Breast epithelium (tissue), 3 donors: ENCODE measurements around the gene UTP15.

Experiments
- POLR2A ChIP-seq: fragments of 450-650 bp; IDR thresholded peaks from one replicate; pipeline ENCODE4 v1.6.1; 2016; ENCODE audit warnings: antibody characterized with exemption, mild to moderate bottlenecking, moderate library complexity
- TF ChIP-seq, protein P1 (sequence below), 3 donors: fragments of 450-650 bp; IDR thresholded peaks; one replicate each; pipeline ENCODE4 v1.5.1; 2016 to 2017; ENCODE audit warnings: antibody characterized with exemption in 3 of 3, mild to moderate bottlenecking in 3 of 3, moderate library complexity in 3 of 3

DNA sequence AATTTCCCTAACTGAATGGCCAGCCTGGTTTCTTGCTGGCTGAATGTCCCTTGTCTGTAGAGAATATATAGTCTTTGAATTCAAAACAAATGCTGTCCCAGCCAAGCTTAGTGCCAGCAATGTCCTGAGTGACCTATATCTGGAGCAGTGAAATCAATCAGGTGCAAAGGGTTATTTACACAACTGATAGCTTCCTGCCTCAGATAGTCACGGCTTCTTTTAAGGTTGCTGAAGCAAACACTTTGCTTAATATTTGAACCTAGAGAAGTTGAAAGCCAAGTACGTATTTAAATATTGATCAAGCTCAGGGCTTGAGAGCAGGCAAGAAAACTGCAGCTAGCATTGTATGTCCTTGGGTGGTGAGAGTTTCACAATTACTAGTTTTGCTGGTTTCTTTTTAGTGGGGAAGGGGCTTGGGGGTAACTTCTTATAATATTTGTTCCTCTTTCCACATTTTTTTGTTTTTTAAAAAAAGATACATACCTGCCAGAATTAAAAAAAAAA lies 58.4 kb downstream of the UTP15 start:
- TF ChIP-seq, protein P1, sequence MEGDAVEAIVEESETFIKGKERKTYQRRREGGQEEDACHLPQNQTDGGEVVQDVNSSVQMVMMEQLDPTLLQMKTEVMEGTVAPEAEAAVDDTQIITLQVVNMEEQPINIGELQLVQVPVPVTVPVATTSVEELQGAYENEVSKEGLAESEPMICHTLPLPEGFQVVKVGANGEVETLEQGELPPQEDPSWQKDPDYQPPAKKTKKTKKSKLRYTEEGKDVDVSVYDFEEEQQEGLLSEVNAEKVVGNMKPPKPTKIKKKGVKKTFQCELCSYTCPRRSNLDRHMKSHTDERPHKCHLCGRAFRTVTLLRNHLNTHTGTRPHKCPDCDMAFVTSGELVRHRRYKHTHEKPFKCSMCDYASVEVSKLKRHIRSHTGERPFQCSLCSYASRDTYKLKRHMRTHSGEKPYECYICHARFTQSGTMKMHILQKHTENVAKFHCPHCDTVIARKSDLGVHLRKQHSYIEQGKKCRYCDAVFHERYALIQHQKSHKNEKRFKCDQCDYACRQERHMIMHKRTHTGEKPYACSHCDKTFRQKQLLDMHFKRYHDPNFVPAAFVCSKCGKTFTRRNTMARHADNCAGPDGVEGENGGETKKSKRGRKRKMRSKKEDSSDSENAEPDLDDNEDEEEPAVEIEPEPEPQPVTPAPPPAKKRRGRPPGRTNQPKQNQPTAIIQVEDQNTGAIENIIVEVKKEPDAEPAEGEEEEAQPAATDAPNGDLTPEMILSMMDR (IDR thresholded peaks at IDR 0.05), result no peak
- no peak for TF ChIP-seq POLR2A
